Omental fat pad (tissue), 4 donors: ENCODE measurements around the gene ADAMTS20. TPM values are rescaled to one million over a fixed set of nuclear protein-coding genes. Genes with fewer than 3 reads are reported as not detected.

ENCODE experiments used
- ATAC-seq: fragments of 150-250 bp; one replicate; pipeline ENCODE4 v1.9.1; 2016; ENCODE audit warnings: mild to moderate bottlenecking, moderate library complexity; ENCODE audit not compliant: low FRiP score
- DNase-seq: peaks from one replicate; pipeline ENCODE4 v3.0.0-alpha.2; 2019; ENCODE audit warnings: low spot score
- total RNA-seq, 4 donors: library from RNA; depleted of rRNA; stranded (reverse); fragments of >200 nt; gene quantifications; one replicate each; pipeline ENCODE4 v1.1.0, GENCODE V29; 2016
- TF ChIP-seq, protein P1 (sequence below), 3 donors: fragments of 450-650 bp; IDR thresholded peaks; one replicate each; pipeline ENCODE4 v1.5.1; 2016 to 2017; ENCODE audit warnings: antibody characterized with exemption in 3 of 3, mild to moderate bottlenecking in 3 of 3, moderate library complexity in 2 of 3

The ADAMTS20 gene
- total RNA-seq, 4 donors from 2014 or later = not detected

DNA sequence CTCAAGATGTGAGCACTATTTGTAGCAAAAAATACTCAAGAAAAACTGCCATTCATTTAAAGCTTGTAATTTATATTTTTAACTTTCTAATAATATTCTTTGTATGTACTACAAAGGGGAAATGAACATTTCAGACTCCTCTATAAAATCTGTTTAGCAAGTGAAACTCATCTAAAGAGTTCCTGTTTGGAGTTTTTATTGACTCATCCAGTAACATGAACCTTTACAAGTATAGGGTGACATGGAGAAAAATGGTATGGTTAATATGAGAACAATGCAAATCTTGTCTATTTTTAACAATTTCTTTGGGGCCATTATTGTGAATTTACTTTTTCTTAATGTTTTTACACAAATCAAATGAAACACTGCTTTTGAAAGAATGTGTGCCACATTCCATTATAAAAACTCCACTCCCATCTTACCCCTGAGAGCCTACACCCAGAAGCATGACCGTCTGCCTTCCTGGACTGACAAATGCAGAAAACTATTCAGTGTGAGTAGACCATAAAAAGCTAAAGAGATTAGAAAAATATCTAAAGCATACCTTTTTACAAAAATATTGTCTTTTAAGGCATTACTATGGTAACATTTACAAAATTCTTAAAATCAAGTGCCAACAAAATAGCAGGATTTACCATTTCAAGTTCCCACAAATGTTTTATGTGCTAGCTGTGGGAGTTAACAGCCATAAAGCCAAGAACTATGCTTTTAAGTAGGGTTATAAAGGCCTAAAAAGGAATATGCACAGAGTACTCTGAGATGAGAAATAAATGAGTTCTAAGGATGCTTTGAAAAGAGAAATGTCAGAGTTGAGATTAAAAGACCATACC, 144.0 kb downstream of the ADAMTS20 start:
- ATAC-seq = peak; percentile 44
- DNase-seq = no peak
- TF ChIP-seq, protein P1, sequence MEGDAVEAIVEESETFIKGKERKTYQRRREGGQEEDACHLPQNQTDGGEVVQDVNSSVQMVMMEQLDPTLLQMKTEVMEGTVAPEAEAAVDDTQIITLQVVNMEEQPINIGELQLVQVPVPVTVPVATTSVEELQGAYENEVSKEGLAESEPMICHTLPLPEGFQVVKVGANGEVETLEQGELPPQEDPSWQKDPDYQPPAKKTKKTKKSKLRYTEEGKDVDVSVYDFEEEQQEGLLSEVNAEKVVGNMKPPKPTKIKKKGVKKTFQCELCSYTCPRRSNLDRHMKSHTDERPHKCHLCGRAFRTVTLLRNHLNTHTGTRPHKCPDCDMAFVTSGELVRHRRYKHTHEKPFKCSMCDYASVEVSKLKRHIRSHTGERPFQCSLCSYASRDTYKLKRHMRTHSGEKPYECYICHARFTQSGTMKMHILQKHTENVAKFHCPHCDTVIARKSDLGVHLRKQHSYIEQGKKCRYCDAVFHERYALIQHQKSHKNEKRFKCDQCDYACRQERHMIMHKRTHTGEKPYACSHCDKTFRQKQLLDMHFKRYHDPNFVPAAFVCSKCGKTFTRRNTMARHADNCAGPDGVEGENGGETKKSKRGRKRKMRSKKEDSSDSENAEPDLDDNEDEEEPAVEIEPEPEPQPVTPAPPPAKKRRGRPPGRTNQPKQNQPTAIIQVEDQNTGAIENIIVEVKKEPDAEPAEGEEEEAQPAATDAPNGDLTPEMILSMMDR (IDR thresholded peaks at IDR 0.05) = no peak

DNA sequence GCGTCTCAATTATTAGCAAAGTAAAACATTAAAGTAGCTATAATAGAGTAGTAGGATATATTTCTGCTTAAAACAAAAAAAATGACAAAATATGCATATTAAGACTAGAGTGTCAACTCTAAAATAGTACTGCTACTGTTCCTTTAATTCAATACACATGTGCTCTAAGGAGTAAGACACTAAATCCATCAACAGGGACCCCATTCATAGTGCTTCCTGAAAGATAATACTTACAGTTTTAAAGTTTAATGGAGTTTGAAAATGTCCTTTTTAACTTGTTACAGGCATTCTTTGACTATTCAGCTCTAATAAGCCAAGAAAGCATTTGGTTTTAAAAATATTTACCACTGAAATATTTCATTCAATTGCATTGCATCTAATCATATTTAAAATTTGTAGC, 145.2 kb downstream of the ADAMTS20 start:
- TF ChIP-seq, protein P1 (IDR thresholded peaks at IDR 0.05) = no peak
- DNase-seq (no peak), ATAC-seq (no peak)

DNA sequence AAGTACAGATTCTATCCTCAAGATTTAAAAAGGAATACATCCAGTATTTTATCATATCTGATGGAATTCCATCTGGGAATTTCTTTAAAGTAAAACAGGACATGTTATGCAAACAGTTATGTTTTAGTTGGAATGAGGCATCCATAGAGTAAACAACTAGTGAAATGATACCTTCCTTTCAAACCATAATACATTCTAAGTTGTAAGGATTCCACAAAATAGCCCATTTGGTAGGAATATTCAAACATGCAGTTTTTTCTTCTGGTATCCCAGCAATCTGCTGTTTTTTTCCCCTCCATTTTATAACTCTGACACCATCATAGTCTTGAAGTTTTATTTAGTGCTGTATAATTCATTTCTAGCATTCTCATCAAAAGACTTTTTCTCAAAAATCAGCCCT, 149.6 kb downstream of the ADAMTS20 start:
- DNase-seq = no peak
- no peak for ATAC-seq
- TF ChIP-seq, protein P1 (IDR thresholded peaks at IDR 0.05) = no peak

DNA sequence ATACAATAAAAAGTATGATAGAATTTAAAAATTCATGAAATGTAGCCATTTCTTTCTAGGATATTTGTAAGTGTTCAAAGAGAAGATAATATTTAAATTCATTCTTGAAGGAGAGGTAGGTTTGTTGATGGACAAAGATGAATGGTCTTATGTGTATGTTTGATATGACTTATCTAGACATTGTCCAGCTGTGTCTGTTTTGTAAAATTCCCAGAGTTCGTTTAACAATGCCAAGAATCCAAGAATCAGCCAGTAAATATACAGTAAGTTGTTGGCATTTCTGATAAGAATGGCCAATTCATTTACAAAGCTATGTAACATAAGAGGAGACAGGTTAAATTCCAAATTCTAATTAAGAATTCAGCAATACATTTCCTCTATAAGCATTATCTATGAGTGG, 150.9 kb downstream of the ADAMTS20 start:
- DNase-seq (no peak), ATAC-seq (no peak)
- TF ChIP-seq, protein P1 (IDR thresholded peaks at IDR 0.05) = no peak

DNA sequence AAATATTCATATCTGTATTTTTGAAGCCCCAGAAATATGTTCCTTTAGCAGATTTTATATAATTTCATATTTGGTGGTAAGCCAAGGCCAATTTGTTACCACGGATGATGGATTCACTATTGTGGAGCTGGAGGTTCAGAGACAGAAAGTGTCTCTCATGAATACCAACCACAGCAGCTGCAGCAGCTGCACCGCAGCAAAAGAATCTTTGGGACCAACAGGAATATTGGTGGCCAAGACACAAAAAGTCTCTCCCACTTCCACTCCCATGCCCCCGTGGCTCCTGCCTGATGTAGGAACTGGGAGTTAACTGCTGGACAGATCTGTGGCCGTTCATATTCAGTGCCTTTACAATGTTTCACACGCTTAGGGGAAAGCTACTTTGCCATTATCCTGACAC, 155.3 kb downstream of the ADAMTS20 start:
- no peak for DNase-seq
- no peak for ATAC-seq
- TF ChIP-seq, protein P1 (IDR thresholded peaks at IDR 0.05) = no peak

DNA sequence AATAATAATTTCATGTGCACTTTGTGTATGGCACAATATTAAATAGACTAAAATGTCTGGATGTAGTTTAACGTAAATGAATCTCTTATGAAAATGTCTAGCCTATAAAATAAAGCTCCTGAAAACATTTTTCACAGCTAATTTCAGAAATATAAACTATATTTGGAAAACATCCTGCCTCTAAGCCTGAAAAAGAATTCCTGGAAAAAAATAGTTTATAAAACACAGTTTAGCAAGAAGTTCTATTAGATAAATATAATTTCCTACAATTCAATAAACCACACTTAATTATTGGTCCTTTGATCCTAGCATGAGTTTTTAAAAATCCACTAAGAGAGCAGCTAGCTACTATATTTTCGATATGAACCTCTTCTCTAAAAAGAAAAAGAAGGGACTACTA, 159.9 kb downstream of the ADAMTS20 start:
- ATAC-seq (no peak), DNase-seq (no peak)
- TF ChIP-seq, protein P1 (IDR thresholded peaks at IDR 0.05) = no peak

DNA sequence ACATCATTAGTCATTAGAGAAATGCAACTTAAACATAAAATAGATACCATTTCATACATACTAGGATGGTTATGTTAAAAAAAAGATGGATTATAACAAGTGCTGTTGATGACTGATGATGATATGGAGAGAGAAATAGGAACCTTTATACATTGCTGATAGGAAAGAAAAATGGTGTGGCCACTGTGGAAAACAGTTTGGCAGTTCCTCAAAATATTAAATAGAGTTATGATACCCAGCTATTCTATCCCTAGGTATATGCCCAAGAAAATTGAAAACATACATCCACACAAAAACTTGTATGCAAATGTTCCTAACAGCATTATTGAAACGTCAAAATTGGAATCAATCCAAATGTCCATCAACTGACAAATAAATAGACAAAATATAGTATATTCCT, 170.1 kb downstream of the ADAMTS20 start:
- ATAC-seq = no peak
- TF ChIP-seq, protein P1 (IDR thresholded peaks at IDR 0.05) = no peak
- no peak for DNase-seq
